Measurements from ENCODE around the gene CCDC149.

- TF ChIP-seq, protein P1, sequence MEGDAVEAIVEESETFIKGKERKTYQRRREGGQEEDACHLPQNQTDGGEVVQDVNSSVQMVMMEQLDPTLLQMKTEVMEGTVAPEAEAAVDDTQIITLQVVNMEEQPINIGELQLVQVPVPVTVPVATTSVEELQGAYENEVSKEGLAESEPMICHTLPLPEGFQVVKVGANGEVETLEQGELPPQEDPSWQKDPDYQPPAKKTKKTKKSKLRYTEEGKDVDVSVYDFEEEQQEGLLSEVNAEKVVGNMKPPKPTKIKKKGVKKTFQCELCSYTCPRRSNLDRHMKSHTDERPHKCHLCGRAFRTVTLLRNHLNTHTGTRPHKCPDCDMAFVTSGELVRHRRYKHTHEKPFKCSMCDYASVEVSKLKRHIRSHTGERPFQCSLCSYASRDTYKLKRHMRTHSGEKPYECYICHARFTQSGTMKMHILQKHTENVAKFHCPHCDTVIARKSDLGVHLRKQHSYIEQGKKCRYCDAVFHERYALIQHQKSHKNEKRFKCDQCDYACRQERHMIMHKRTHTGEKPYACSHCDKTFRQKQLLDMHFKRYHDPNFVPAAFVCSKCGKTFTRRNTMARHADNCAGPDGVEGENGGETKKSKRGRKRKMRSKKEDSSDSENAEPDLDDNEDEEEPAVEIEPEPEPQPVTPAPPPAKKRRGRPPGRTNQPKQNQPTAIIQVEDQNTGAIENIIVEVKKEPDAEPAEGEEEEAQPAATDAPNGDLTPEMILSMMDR (IDR thresholded peaks at IDR 0.05; ENCODE audit: insufficient read depth, low read length, poor library complexity, severe bottlenecking), result no peak
- TF ChIP-seq EZH2phosphoT487 (conservative IDR thresholded peaks at IDR 0.05; ENCODE audit: low read length), result no peak
Observed at GRCh38 chr4:24880186-24880585, 32.7 kb downstream of the CCDC149 start.

All from SU-DHL-6 (cell line).